HG03039 (cell line): ENCODE data around the gene MICAL2.

Source experiments
- ATAC-seq: cut with Tn5 transposase; IDR thresholded peaks from one replicate; pipeline ENCODE4 v1.9.1; 2021; ENCODE audit warnings: mild to moderate bottlenecking, moderate library complexity; ENCODE audit not compliant: unreplicated experiment

The MICAL2 gene

DNA sequence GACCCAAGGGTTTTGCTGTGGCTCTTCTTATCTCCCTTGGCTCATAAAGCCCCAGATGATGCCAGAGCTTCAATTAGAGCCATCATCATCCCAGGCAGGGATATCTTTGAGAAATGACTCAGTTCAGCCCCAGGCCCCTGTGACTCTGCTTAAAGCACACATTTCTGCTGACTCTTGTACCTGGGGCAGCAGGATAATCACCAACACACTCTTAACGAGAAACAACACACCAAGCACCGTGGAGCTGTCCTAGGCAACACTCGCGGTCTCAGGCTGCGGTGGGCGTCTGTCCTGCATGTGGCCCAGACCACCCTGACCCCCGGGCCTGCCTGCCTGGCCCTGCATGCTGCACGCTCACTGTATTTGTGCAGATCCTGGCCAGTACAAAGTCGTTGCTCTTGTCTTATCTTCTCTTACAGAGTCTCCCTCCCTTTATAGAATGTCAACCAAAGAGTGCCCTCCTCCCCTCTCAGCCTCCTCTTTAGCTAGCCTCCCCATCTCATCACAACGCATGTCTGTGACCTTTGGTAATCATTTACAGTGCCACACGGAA lies 152.8 kb downstream of the MICAL2 start:
- ATAC-seq, result no peak

DNA sequence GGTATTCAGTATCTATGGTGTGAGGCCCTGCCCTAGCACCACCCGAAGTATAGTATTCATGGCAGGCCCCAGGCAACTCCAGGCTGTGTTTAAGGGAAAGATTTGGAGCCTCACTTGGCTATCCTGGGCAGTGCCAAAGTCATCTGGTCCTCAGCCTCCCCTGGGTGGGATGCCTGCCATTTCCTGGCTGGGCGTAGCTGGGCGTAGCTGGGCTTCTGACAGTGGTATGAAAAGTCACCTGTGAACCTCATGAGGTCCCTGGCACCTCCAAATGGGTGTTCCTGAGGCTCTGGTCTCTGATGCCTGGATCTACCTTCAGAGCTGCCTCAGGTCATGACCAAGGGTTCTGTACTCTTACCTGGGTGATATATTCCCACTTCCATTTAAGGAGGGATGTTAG lies 154.0 kb downstream of the MICAL2 start:
- ATAC-seq, result no peak

DNA sequence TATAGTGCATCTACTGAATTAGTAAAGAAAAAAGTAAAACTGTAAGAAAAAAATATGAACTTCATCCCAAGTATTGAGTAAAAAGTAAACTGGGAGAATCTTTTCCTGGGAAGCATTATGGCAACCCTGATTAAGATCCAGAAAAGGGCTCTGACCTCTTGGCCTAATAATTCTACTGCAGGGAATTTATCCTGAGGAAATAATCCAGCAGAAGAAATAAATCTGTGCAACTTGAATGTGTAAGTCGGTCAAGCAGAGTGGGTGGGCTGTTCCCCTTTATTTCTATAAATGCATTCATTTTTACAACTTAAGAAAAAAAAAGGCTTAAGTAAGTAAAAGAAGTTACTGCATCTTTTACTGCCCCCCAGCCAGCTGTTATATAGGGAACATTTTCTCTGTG lies 155.7 kb downstream of the MICAL2 start:
- no peak for ATAC-seq

DNA sequence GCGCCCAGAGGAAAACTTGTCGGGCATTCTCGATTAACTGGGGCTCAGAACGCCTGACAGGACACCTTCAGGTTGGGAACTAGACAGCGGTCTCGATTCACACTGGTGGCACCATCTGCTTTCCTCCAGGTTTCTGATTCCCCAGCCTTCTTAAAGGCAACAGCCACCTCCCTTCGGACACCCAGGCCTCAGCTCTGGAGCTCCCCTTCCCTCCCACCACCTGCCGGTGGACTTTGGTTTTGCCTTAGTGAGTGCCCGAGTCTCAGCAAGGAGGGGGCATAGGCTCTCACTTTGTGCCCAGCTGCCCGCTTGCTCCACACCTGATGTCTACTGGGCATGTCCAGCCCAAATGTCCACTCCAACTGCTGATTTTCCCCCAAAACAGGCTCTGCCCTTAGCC lies 156.6 kb downstream of the MICAL2 start:
- ATAC-seq, result no peak

DNA sequence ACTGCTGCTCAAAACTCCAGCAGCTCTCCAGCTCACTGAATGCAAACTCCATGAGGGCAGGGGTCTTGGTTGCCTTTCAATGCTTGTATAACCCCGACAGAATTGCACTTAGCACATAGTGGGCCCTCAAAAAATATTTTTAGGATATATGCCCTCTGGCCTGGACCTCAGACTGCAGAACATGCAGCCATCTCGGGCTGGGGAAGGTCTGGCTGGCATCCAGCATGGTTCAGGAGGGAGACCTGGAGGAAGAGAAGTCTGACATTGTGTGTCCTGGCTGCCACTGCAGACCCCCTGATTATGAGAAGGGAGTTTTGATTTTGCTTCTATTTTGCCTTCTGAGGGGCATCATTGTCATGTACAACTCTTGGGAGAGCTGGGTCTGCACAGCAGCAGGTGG lies 157.5 kb downstream of the MICAL2 start:
- ATAC-seq, result no peak

DNA sequence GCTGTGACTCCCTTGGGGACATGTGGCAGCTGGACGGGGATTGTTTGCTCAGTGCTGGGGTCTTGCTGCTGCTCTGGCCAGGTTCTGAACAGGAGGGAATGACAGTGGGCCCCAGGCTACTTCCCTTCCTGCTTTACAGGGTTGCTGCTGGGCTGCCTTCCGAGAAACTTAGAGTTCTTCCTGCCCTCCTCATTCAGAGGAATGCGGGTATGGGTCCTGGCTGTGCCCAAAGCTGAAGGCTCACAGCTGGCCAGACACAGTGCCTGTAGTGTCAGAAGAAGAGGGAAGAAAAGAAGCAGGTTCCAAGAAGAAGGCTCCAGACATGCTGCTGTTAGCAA lies 158.7 kb downstream of the MICAL2 start:
- no peak for ATAC-seq

DNA sequence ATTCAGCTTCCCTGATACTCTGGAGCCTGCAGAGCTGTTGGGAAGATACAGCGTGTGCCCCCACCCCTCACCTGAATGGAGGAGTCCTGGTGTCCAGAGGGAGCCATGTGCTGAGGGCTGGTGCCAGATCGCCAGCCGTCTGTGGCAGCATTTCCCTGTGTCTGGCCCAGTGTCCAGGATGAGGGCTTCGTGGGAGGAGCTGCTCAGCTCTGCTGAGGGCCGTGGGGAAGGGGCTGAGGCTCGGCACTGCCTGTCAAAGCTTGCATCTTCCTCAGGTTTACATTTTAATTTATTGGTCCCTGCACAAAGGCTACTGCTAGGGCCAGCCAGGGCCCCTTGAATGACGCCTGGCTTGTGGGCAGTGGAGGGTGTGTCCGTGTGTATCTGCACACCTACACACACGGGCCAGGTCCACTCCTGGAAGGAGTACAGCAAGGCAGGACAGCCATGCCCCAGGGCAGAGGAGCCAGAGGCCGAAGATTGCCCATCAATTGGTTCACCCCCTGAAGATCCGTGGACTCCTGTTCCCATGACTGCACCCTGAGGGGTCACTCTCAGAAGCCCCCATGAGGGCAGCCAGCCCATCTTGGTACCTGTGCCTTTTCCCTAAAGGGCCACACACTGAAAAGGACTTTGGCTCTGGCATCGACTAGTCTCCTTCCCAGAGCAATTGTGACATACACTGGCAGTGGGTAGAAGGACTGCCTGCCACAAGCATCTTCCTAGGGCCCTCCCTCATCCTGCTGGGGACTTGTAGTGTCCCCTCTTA lies 159.2 kb downstream of the MICAL2 start:
- ATAC-seq, result no peak

DNA sequence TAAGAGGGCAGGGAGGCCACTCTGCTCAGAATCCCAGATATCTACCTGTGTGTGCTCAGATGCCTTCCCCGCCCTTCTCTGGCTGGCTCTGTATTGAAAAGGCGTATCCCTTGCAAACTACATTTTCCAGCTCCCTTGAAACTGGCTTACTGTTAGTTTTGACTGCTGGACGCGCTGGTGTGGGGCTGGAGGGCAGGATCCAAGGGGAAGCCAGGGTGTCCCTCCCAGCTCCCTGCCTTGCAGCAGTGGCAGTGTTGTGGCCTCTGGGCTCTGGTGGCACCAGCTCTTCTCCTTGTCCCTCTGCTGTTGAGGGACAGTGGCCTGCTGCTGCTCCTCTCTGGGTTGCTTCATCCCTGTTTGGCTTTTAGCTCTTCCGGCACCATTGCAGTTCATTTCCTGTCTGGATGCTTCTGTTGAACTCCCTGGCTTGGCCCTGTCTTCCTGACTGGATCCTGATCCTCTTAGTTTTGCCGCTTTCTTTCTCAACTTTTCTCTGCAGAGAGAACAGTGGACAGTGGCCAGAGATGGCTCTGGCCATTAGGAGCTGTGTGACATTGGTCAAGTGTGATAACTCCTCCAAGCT lies 159.9 kb downstream of the MICAL2 start:
- no peak for ATAC-seq

DNA sequence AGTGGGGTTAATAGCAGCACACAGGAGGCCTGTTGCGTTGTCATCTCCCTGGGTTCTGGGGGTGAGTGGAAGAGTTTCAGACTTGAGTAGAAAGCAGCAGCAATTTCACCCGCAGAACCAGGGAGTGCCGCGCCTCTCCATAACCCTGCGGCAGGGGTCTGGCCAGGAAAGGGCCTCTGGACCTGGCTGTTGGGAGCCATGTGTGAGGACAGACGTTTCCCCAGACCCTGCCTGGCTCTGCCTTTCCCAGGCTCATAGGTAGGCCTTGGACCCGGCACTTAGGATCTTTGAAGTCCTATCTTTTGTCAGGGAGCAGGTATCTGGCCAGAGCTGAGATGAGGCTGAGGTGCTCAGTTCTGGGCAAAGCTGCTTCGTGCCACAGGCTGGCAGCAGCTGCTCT lies 160.4 kb downstream of the MICAL2 start:
- ATAC-seq, result no peak

DNA sequence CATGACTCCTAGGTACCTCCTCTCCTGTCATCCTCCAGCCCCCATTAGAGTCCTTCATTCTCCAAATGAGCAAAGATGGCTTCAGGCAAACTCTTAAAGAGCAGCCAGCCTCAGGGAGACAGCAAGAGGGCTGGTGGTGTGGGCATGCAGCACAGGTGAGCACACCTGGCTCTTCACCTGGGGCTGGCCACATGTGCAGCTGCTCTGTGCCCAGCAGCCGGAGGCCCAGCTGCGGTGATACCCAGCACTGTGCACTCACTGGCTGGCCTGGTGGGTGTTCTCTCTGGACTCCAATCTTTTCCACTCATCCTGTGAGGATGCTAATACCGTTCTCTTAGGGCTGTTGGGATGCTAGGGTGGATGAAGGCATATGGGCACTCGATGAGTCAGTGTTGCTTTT lies 160.9 kb downstream of the MICAL2 start:
- no peak for ATAC-seq

DNA sequence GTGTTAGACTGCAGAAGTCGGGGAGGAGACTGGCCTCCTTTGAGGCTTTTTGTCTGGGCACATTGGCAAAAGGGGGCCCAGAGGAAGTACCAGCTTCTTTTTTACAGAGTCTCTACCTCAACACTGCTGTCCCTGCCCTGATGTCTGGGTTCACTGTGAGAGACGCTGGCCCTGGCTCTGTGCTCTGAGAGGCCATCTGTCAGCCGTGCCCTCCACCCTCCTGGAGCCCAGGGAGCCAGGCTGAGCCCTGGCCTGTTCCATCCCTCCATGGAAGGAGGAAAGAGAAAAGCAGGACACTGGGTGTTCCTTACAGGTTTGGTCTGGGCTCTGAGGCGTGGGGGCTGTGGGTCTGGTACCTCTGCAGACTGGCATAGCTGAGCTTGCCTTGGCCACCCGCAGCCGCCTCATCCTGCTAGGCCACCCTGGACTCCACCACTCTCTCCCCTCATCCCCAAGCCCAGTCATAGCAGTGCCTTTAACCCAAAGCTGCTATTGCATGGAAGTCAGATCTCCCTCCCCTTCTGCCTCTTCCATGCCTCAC lies 161.5 kb downstream of the MICAL2 start:
- no peak for ATAC-seq

DNA sequence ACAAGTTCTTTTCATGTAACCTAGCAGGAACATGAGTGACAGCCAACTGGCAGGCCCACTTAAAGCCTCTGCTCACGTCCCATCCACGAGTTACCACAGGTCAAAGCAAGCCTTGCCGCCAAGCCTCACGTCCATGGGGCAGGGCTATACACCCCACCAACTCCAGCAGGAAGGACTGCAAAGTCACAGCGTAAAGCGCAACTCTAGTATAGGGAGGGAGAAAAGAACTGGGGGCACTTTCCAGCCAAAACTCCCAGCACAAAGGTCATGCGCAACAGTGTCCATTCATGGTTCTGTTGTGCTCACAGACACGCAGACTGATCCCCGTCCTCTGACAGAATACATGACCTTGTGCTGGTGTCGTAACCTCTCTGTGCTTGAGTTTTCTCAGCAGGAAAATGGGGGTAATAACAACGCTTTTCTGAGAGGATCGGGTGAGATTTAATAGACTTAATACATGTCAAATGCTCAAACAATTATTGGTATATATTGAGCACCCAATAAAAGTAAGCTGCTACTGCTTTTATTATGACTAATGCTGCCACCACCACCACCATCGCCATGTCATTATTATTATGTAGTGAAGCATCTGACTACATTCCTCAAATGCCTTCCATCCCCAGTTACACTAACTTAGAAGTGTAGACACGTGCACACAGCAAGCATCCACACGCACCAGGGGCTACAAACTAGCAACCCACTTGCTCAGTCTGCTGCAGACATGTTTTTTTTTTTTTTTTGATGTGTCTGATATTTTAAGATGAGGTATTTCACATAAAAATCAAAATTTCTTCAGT lies 162.6 kb downstream of the MICAL2 start:
- no peak for ATAC-seq

DNA sequence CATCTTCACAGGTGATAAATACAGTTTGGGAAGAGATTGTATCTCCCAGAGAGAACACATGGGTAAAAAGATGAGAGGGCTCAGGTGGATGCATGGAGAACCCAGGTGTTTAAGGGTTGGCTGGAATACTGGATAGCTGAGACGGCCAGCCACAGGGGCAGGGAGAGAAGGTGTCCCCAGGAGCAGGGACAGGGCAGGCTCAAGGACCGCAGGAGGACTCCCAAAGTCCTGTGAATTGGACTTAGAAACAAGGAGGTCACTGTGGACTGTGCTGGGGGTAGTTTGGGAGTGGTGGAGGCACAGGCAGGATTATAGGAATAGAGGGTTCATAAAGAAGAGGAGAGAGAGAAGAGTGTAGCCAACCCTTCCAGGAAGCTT lies 163.2 kb downstream of the MICAL2 start:
- no peak for ATAC-seq

DNA sequence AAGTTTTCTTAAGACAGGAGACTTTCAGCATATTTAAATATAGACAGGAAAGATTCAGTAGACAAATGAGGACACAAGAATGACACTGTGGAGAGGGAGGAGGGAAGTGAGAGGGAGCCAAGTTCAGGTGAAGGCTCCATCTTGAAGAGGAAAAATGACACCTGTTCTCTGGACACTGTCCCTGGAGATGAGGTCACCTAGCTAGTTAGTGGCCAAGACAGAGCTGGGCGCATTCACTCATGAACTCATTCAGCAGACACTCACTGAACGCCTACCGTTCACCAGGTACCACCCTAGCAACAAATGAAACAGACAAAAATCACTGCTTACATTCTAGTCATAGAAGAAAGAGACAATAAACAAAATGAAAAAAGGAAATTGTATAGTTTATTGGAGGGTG lies 163.7 kb downstream of the MICAL2 start:
- ATAC-seq, result no peak

DNA sequence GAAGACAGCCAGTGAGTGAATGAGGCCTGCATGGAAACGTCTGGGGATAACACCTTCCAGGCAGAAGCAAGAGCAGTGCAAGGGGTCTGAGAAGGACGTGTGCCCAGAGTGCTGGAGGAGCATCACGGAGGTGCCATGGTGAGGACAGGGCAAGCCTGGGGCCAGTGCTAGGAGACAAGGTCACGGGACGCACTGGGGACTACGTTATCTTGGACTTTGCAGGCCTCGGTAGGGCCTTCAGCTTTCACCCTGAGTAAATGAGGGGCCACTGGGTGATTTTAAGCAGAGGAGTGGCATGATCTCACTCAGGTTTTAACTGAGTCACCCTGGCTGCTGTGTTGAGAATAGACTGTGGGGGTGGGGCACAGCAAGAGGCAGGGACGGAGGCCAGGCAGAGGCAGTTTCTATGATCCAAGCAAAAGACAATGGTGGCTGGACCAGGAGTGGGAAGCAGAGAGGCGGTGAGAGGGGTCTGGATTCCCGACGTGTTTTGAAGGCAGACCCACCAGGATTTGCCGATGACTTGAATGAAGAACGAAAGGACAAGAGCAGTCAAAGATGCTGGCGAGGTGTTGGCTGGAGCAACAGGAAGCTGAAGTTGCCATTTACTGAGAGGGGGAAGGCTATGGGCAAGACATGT lies 164.3 kb downstream of the MICAL2 start:
- ATAC-seq, result no peak

DNA sequence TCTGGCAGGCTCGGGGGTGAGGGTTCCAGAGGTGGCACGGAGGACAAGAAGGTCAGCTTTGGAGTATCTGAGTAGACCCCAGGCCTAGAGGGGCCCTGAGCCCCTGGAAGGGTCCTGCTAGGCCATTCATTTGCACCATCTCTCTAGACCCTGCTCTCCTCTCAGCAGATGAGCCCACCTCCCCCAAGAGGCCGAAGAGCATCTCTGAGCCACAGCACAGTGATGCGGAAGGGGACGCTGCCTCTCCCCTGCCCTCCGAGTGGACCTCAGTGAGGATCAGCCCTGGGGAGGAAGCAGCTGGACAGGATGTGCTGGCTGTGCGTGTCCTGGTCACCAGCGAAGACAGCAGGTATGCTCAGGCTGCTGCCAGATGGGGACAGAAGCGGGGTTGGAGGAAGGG lies 165.4 kb downstream of the MICAL2 start:
- ATAC-seq, result no peak

DNA sequence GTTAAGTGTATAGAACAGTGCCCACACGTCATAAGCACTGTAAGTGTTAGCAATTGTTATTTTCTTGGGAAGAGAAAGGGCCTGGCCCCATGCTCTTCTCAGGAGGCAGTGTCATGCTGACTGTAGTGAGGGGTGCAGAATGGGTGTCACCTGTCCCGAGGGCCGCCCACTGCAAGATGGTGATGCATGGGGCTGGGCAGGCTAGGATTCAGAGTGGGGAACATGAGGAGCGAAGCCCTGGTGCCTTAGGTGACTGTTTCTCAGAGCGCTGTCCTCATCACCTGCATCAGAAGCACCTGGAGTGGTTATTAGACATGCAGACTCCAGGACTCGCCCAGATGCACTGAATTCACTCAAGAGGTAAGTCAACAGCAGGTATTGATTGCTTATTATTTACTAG lies 166.0 kb downstream of the MICAL2 start:
- no peak for ATAC-seq

DNA sequence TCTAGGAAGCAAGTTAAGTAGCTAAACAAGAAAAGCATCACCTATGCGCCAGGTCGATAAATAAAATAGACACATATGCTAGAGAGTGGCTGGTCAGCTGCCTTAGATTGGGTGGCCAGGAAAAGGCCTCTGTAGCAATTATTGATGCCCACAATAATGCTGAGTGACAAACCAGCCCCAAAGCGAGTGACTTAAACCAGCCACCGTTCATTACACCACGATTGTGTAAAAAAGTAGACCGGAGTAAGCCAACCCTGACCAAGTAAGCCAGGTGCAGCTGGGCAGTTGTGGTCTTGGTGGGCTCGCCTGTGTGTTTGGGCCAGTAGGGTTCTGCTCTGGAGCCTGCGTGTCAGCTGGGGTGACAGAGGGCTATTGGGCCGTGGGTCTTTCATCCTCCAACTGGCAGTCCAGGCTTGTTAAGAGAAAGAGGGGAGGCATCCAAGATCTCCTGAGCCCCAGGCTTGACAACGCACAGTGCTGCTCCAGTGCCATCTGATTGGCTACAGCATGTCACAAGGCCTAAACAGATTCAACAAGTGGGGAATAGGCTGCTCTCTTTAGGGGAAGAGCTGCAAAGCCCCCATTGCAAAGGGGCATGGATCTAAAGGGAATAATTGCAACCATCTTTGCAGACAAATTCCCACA lies 166.6 kb downstream of the MICAL2 start:
- no peak for ATAC-seq

DNA sequence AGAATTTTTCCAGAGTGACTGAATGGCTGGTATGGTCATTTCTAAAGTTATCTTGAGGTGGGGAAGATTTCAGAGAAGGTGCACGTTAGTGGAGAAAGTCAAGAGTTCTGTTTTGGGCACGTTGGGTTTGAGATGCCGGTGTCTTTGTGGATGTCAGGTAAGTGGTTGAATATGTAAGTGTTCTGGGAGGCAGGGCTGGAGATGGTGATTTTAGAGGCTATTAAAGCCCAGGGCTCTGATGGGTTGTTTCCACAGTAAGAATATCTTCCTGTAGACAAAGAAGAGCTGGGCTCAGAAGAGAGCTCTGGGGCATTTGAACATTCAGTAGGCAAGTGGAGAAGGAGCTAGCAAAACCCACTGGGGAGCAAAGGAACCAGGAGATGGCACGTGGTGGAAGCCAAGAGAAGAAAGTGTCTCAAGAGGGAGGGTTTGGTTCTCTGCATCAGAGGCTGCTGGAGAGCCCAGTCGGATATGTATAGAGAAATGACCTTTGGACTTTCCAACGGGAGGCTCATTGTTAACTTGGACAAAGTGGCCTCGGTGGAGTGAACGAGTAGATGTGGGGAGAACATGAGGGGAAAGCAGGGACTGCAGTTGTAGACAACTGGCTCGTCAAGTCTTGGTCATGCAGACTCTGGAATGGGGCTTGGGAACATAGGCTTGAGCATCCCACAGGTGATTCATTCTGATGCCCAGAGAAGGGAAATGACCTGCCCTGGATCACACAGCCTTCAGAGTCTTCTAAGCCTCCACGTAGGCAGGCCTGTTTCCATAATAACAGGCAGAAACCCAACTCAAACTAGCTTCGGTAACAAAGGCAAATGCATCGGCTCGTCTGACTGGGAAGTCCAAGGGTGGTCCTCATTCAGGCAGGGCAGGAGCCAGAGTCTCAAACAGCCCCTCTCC lies 168.6 kb downstream of the MICAL2 start:
- ATAC-seq, result no peak

DNA sequence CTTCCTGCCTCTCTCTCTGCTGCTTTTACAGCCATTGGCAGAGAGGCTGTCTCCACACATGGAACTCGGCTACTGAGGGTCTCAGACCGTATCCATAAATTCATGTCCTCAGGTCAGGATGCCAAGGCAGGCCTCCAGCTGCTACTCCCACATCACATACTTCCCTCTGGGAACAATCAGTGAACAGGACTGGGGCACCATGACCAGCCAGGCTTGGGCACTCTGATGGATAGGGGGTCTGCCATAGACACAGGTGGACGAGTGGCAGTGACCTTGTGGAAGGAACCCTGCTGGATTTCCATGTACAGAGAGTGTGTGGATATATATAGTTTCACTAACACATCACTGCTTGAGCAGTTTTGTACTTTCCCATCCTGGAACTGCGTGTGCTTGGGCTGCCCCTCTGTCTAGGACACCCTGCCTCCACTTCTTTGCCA lies 169.3 kb downstream of the MICAL2 start:
- ATAC-seq, result no peak
